Transverse colon (tissue), 4 donors: ENCODE results near the gene ARHGAP8. TPM values are rescaled to one million over a fixed set of nuclear protein-coding genes. Genes with fewer than 3 reads are reported as not detected.
A peak's percentile ranks its signal among the peaks of the same experiment; 100 is the strongest.
"Not testable (repeated sequence)": the region's sequence is repeated elsewhere in the genome, so short reads cannot be mapped to it uniquely, and the experiment has no call there.

ENCODE experiments used
- DNase-seq: peaks from one replicate; pipeline ENCODE4 v3.0.0-alpha.2; 2019
- H3K27ac ChIP-seq, 4 donors: fragments of 200-600 bp; sonication (generic); 2 replicates each; pipeline ENCODE4 v1.5.1; 2016 to 2018; ENCODE audit warnings: inconsistent platforms in 4 of 4
- H3K27me3 ChIP-seq: fragments of 200-600 bp; sonication (generic); 2 replicates; pipeline ENCODE4 v1.5.1; 2017; ENCODE audit warnings: inconsistent platforms
- H3K36me3 ChIP-seq, 4 donors: fragments of 200-600 bp; sonication (generic); 2 replicates each; pipeline ENCODE4 v1.5.1; 2017 to 2019; ENCODE audit warnings: inconsistent platforms in 4 of 4
- H3K4me1 ChIP-seq, 4 donors: fragments of 200-600 bp; sonication (generic); 2 replicates each; pipeline ENCODE4 v1.5.1; 2017 to 2020; ENCODE audit warnings: inconsistent platforms in 4 of 4
- H3K4me3 ChIP-seq, 4 donors: fragments of 200-600 bp; sonication (generic); 1 replicate in 1 of 4; 2 replicates in 3 of 4; pipeline versions ENCODE4 v1.5.1 to v1.6.1; 2017 to 2019; ENCODE audit warnings: inconsistent platforms in 4 of 4
- H3K9me3 ChIP-seq, 2 donors: fragments of 200-600 bp; sonication (generic); 2 replicates each; pipeline ENCODE4 v1.5.1; 2017 to 2019; ENCODE audit warnings: inconsistent platforms in 2 of 2
- CTCF ChIP-seq, 5 experiments: fragments of 200-600 bp in 3 of 5; fragments of 450-650 bp in 2 of 5; sonication (generic) in 3 of 5; IDR thresholded peaks; 1 replicate in 2 of 5; 2 replicates in 3 of 5; pipeline ENCODE4 v1.5.1; 2016 to 2017; ENCODE audit warnings: antibody characterized with exemption in 5 of 5, inconsistent platforms in 3 of 5, mild to moderate bottlenecking in 2 of 5, moderate library complexity in 1 of 5
- EP300 ChIP-seq: sonication (generic); formaldehyde crosslinking; IDR thresholded peaks from one replicate; pipeline ENCODE4 v1.6.1; 2017; ENCODE audit warnings: antibody characterized with exemption, low read depth
- POLR2A ChIP-seq: fragments of 450-650 bp; IDR thresholded peaks from one replicate; pipeline ENCODE4 v1.6.1; 2016; ENCODE audit warnings: antibody characterized with exemption, mild to moderate bottlenecking, moderate library complexity
- POLR2AphosphoS5 ChIP-seq, 3 donors: sonication (generic); formaldehyde crosslinking; IDR thresholded peaks; one replicate each; pipeline ENCODE4 v1.6.1; 2016; ENCODE audit warnings: antibody characterized with exemption in 3 of 3
- WGBS, 2 donors: methylation state at CpG; one replicate each; pipeline ENCODE4 v1.1.5; 2018; ENCODE audit warnings: low coverage in 1 of 2; 5-methylcytosine and 5-hydroxymethylcytosine counted together
- in situ Hi-C, 4 donors: fragments of 200-750 bp; cut with MboI; loops; one replicate each; pipeline versions ENCODE4 v1.15.0 to v1.15.1; 2017; ENCODE audit warnings: low sequenced_read_pairs in 3 of 4, low pct_ligation_motif_present in 1 of 4, low pct_unique_long_range_greater_than_20kb in 1 of 4
- intact Hi-C: fragments of 100-400 bp; cut with DNase I; formaldehyde crosslinking; loops from one replicate; pipeline ENCODE4 v1.15.1; 2023; ENCODE audit warnings: low total_unique reads
- total RNA-seq, 4 donors: library from RNA; depleted of rRNA; stranded (reverse); fragments of >200 nt; gene quantifications; one replicate each; pipeline ENCODE4 v1.1.0, GENCODE V29; 2016

Gene ARHGAP8
- total RNA-seq, 4 donors from 2014 or later: 28.6 to 51.5 (median 31.5) TPM

GRCh38 chr22:44894782-44895181 lies 142.4 kb downstream of the ARHGAP8 start:
- Histone ChIP-seq H3K27ac (no peak overlapping the region), H3K27me3 (no peaks in the 10 kb centered on the region), H3K4me3 (no peak overlapping the region), H3K4me1 (no peaks in the 10 kb centered on the region), H3K36me3 (no peaks in the 10 kb centered on the region), H3K9me3 (no peaks in the 10 kb centered on the region)
- intact Hi-C loops (no loop called here), in situ Hi-C loops (no loop called here)
- DNase-seq: no peak
- 68 to 79% methylated on average over 5 to 14 of the region's 14 CpGs for WGBS, 2 donors
- TF ChIP-seq POLR2AphosphoS5 (IDR thresholded peaks at IDR 0.05) (no peak), CTCF (IDR thresholded peaks at IDR 0.05) (no peak), POLR2A (no peak), EP300 (no peak)

- H3K27me3 ChIP-seq: no peaks in the 10 kb centered on the region
- H3K27ac ChIP-seq: no peak overlapping the region
- in situ Hi-C loops (no loop called here), intact Hi-C loops (no loop called here)
- TF ChIP-seq POLR2A (no peak), EP300 (no peak), POLR2AphosphoS5 (IDR thresholded peaks at IDR 0.05) (no peak), CTCF (IDR thresholded peaks at IDR 0.05) (no peak)
- no peak overlapping the region for H3K4me3 ChIP-seq
- no peaks in the 10 kb centered on the region for H3K9me3 ChIP-seq
- no peaks in the 10 kb centered on the region for H3K36me3 ChIP-seq
- 78% methylated on average over 23 of the region's 23 CpGs; no CpG with 5 or more reads in 1 of the 2 donors for WGBS, 2 donors
- no peaks in the 10 kb centered on the region for H3K4me1 ChIP-seq
- DNase-seq: no peak
Observed at GRCh38 chr22:44895296-44896055, 143.1 kb downstream of the ARHGAP8 start.

- Histone ChIP-seq H3K9me3 (peaks cover 0 to 14% of the 10 kb centered on the region in 2 donors), H3K27me3 (no peaks in the 10 kb centered on the region), H3K4me3 (no peak overlapping the region), H3K4me1 (no peaks in the 10 kb centered on the region), H3K36me3 (no peaks in the 10 kb centered on the region), H3K27ac (no peak overlapping the region)
- in situ Hi-C loops: no loop called here
- TF ChIP-seq CTCF (IDR thresholded peaks at IDR 0.05): no peak
- 62 to 97% methylated on average over 2 to 6 of the region's 6 CpGs for WGBS, 2 donors
- peak; percentile 1 for DNase-seq
- intact Hi-C loops: no loop called here
Observed at GRCh38 chr22:44898236-44898635, 145.9 kb downstream of the ARHGAP8 start.

GRCh38 chr22:44901301-44901700 lies 148.9 kb downstream of the ARHGAP8 start:
- in situ Hi-C loops: no loop called here
- Histone ChIP-seq H3K4me1 (no peaks in the 10 kb centered on the region), H3K4me3 (no peak overlapping the region), H3K27me3 (no peaks in the 10 kb centered on the region), H3K27ac (no peak overlapping the region), H3K36me3 (no peaks in the 10 kb centered on the region), H3K9me3 (peaks cover 0 to 14% of the 10 kb centered on the region in 2 donors)
- intact Hi-C loops: no loop called here
- no peak for DNase-seq
- TF ChIP-seq CTCF (IDR thresholded peaks at IDR 0.05) (no peak), POLR2AphosphoS5 (IDR thresholded peaks at IDR 0.05) (no peak), POLR2A (no peak), EP300 (no peak)
- 50 to 68% methylated on average over 1 to 2 of the region's 2 CpGs for WGBS, 2 donors

GRCh38 chr22:44903164-44903563 lies 150.8 kb downstream of the ARHGAP8 start:
- H3K27ac ChIP-seq, in situ Hi-C loops, H3K4me3 ChIP-seq, H3K36me3 ChIP-seq, intact Hi-C loops, H3K4me1 ChIP-seq, DNase-seq, H3K27me3 ChIP-seq: not testable (repeated sequence)
- no CpG with 5 or more reads among the region's 2 CpGs for WGBS, 2 donors
- peaks cover 0 to 14% of the 10 kb centered on the region in 2 donors for H3K9me3 ChIP-seq

GRCh38 chr22:44904492-44905152 lies 152.2 kb downstream of the ARHGAP8 start:
- H3K4me1 ChIP-seq, H3K4me3 ChIP-seq, in situ Hi-C loops, DNase-seq, H3K27ac ChIP-seq, intact Hi-C loops, H3K36me3 ChIP-seq, H3K27me3 ChIP-seq: not testable (repeated sequence)
- H3K9me3 ChIP-seq: peaks cover 0 to 14% of the 10 kb centered on the region in 2 donors
- 50% methylated on average over 4 of the region's 5 CpGs; no CpG with 5 or more reads in 1 of the 2 donors for WGBS, 2 donors
